ENCODE measurements around the gene PLXNA2.

DNA sequence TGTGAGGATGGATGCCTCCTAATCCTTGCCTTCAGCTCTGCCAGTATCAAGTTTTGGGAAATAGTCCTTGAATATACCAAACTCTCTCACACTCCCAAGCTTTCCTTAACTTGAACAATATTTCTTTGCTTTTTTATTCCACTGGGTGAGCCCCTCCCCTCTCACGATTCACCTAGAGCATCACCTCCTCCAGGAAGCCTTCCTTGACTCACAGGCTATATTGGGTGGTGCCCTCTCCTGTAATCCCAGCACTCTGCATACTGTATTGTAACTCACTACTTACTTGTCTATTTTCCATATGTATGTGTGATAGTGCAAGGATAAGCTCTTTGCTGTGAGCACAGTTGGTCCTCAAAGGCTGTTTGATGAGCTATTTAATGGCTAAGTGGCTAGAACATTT is 114.7 kb downstream of the PLXNA2 start:
- no peak for TF ChIP-seq EZH2 (IDR thresholded peaks at IDR 0.05; ENCODE audit: borderline replicate concordance, low read depth, low read length, severe bottlenecking)
- TF ChIP-seq, protein P1, sequence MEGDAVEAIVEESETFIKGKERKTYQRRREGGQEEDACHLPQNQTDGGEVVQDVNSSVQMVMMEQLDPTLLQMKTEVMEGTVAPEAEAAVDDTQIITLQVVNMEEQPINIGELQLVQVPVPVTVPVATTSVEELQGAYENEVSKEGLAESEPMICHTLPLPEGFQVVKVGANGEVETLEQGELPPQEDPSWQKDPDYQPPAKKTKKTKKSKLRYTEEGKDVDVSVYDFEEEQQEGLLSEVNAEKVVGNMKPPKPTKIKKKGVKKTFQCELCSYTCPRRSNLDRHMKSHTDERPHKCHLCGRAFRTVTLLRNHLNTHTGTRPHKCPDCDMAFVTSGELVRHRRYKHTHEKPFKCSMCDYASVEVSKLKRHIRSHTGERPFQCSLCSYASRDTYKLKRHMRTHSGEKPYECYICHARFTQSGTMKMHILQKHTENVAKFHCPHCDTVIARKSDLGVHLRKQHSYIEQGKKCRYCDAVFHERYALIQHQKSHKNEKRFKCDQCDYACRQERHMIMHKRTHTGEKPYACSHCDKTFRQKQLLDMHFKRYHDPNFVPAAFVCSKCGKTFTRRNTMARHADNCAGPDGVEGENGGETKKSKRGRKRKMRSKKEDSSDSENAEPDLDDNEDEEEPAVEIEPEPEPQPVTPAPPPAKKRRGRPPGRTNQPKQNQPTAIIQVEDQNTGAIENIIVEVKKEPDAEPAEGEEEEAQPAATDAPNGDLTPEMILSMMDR (IDR thresholded peaks at IDR 0.05; ENCODE audit: borderline replicate concordance, extremely low read depth, low read length, poor library complexity, severe bottlenecking), result no peak
